ENCODE results near the gene CALB2. TPM values are rescaled to one million over a fixed set of nuclear protein-coding genes. Genes with fewer than 3 reads are reported as not detected.

Gene CALB2
- total RNA-seq, 1 experiment from 2014 or later: not detected

DNA sequence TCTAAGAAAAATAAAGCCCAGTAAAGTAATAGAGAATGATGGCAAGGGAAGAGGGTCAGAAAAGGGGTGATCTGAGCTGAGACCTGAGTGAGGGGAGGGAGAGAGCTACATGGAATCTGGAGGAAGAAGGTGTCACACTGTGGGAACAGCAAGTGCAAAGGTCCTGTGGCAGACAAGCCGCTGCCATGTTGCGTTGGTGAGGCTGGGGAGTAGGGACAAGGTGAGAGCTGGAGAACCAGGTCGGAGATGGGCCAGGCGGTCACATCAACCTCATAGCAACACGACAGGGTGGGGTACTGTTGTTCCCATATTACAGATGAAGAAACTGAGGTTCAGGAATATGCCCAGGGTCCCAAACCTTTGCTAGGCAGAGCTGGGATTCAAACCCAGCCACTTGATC is 16.6 kb upstream of the CALB2 start:
- intact Hi-C loops (cut with micrococcal nuclease; ENCODE audit: unreplicated experiment): no loop called here
- peaks cover 16% of the 10 kb centered on the region for H3K27me3 ChIP-seq (replicated peaks; ENCODE audit: insufficient read depth, low read depth, low read length, poor library complexity)
- H3K9me3 ChIP-seq (ENCODE audit: low read depth, low read length, poor library complexity, severe bottlenecking): no peaks in the 10 kb centered on the region
- no peak overlapping the region for H3K4me3 ChIP-seq (ENCODE audit: low read depth, low read length, poor library complexity, severe bottlenecking)
- no peak overlapping the region for H3K27ac ChIP-seq (ENCODE audit: low read depth, low read length, poor library complexity, severe bottlenecking)
- no peaks in the 10 kb centered on the region for H3K4me1 ChIP-seq (ENCODE audit: insufficient read depth, low read length, poor library complexity, severe bottlenecking)
- no TSS peak for BruUV-seq (replicated peaks)
- DNase-seq (ENCODE audit: low spot score): no peak
- H3K36me3 ChIP-seq (ENCODE audit: insufficient read depth, low read length, poor library complexity, severe bottlenecking): no peaks in the 10 kb centered on the region
- ChIA-PET CTCF (no interaction called here), POLR2A (ENCODE audit: low non-redundant PET) (no interaction called here)
- TF ChIP-seq, protein P1, sequence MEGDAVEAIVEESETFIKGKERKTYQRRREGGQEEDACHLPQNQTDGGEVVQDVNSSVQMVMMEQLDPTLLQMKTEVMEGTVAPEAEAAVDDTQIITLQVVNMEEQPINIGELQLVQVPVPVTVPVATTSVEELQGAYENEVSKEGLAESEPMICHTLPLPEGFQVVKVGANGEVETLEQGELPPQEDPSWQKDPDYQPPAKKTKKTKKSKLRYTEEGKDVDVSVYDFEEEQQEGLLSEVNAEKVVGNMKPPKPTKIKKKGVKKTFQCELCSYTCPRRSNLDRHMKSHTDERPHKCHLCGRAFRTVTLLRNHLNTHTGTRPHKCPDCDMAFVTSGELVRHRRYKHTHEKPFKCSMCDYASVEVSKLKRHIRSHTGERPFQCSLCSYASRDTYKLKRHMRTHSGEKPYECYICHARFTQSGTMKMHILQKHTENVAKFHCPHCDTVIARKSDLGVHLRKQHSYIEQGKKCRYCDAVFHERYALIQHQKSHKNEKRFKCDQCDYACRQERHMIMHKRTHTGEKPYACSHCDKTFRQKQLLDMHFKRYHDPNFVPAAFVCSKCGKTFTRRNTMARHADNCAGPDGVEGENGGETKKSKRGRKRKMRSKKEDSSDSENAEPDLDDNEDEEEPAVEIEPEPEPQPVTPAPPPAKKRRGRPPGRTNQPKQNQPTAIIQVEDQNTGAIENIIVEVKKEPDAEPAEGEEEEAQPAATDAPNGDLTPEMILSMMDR (conservative IDR thresholded peaks at IDR 0.05; ENCODE audit: low read depth, low read length): no peak
- no peak for TF ChIP-seq EZH2 (IDR thresholded peaks at IDR 0.05; ENCODE audit: borderline replicate concordance, low read depth, low read length, poor library complexity, severe bottlenecking)

GRCh38 chr16:71343078-71343477 is 15.4 kb upstream of the CALB2 start:
- intact Hi-C loops (cut with micrococcal nuclease; ENCODE audit: unreplicated experiment): no loop called here
- Histone ChIP-seq H3K27me3 (replicated peaks; ENCODE audit: insufficient read depth, low read depth, low read length, poor library complexity) (peaks cover 26% of the 10 kb centered on the region), H3K27ac (ENCODE audit: low read depth, low read length, poor library complexity, severe bottlenecking) (no peak overlapping the region), H3K36me3 (ENCODE audit: insufficient read depth, low read length, poor library complexity, severe bottlenecking) (no peaks in the 10 kb centered on the region), H3K4me3 (ENCODE audit: low read depth, low read length, poor library complexity, severe bottlenecking) (no peak overlapping the region), H3K9me3 (ENCODE audit: low read depth, low read length, poor library complexity, severe bottlenecking) (no peaks in the 10 kb centered on the region), H3K4me1 (ENCODE audit: insufficient read depth, low read length, poor library complexity, severe bottlenecking) (no peaks in the 10 kb centered on the region)
- ChIA-PET CTCF (no interaction called here), POLR2A (ENCODE audit: low non-redundant PET) (no interaction called here)
- TF ChIP-seq, protein P1 (conservative IDR thresholded peaks at IDR 0.05; ENCODE audit: low read depth, low read length): no peak
- TF ChIP-seq EZH2 (IDR thresholded peaks at IDR 0.05; ENCODE audit: borderline replicate concordance, low read depth, low read length, poor library complexity, severe bottlenecking): no peak
- no peak for DNase-seq (ENCODE audit: low spot score)
- BruUV-seq (replicated peaks): no TSS peak

GRCh38 chr16:71344315-71344905 is 14.1 kb upstream of the CALB2 start:
- Histone ChIP-seq H3K27ac (ENCODE audit: low read depth, low read length, poor library complexity, severe bottlenecking) (no peak overlapping the region), H3K36me3 (ENCODE audit: insufficient read depth, low read length, poor library complexity, severe bottlenecking) (no peaks in the 10 kb centered on the region), H3K9me3 (ENCODE audit: low read depth, low read length, poor library complexity, severe bottlenecking) (no peaks in the 10 kb centered on the region), H3K27me3 (replicated peaks; ENCODE audit: insufficient read depth, low read depth, low read length, poor library complexity) (peaks cover 23% of the 10 kb centered on the region), H3K4me1 (ENCODE audit: insufficient read depth, low read length, poor library complexity, severe bottlenecking) (no peaks in the 10 kb centered on the region), H3K4me3 (ENCODE audit: low read depth, low read length, poor library complexity, severe bottlenecking) (no peak overlapping the region)
- no TSS peak for BruUV-seq (replicated peaks)
- DNase-seq (ENCODE audit: low spot score): no peak
- POLR2A ChIA-PET (ENCODE audit: low non-redundant PET): no interaction called here
- intact Hi-C loops (cut with micrococcal nuclease; ENCODE audit: unreplicated experiment): no loop called here
- TF ChIP-seq, protein P1 (conservative IDR thresholded peaks at IDR 0.05; ENCODE audit: low read depth, low read length): no peak
- TF ChIP-seq EZH2 (IDR thresholded peaks at IDR 0.05; ENCODE audit: borderline replicate concordance, low read depth, low read length, poor library complexity, severe bottlenecking): no peak
- CTCF ChIA-PET: no interaction called here

Measured in A673 (cell line).